ENCODE measurements around the gene EFCAB12.
"Not testable (repeated sequence)": the region's sequence is repeated elsewhere in the genome, so short reads cannot be mapped to it uniquely, and the experiment has no call there.

EFCAB12 gene

GRCh38 chr3:129392106-129392887 is 36.1 kb downstream of the EFCAB12 start:
- not testable (repeated sequence) for DNase-seq (ENCODE audit: low spot score)

GRCh38 chr3:129391583-129391982 is 36.9 kb downstream of the EFCAB12 start:
- not testable (repeated sequence) for DNase-seq (ENCODE audit: low spot score)

GRCh38 chr3:129389572-129389937 is 38.9 kb downstream of the EFCAB12 start:
- no peak for DNase-seq (ENCODE audit: low spot score)

- DNase-seq (ENCODE audit: low spot score), result not testable (repeated sequence)
Measured at GRCh38 chr3:129388791-129389571, 39.5 kb downstream of the EFCAB12 start.

- no peak for DNase-seq (ENCODE audit: low spot score)
Measured at GRCh38 chr3:129387487-129387886, 40.9 kb downstream of the EFCAB12 start.

GRCh38 chr3:129386984-129387383 is 41.5 kb downstream of the EFCAB12 start:
- no peak for DNase-seq (ENCODE audit: low spot score)

- DNase-seq (ENCODE audit: low spot score), result not testable (repeated sequence)
Measured at GRCh38 chr3:129385507-129385906, 42.9 kb downstream of the EFCAB12 start.

- no peak for DNase-seq (ENCODE audit: low spot score)
Measured at GRCh38 chr3:129384594-129385323, 43.7 kb downstream of the EFCAB12 start.

- DNase-seq (ENCODE audit: low spot score), result not testable (repeated sequence)
Measured at GRCh38 chr3:129384103-129384502, 44.3 kb downstream of the EFCAB12 start.

GRCh38 chr3:129383292-129383860 is 45.1 kb downstream of the EFCAB12 start:
- peak; percentile 88 for DNase-seq (ENCODE audit: low spot score)

GRCh38 chr3:129382366-129382765 is 46.1 kb downstream of the EFCAB12 start:
- DNase-seq (ENCODE audit: low spot score), result no peak

GRCh38 chr3:129379582-129380358 is 48.7 kb downstream of the EFCAB12 start:
- DNase-seq (ENCODE audit: low spot score), result no peak

- no peak for DNase-seq (ENCODE audit: low spot score)
Measured at GRCh38 chr3:129378949-129379348, 49.5 kb downstream of the EFCAB12 start.

- no peak for DNase-seq (ENCODE audit: low spot score)
Measured at GRCh38 chr3:129377615-129378014, 50.8 kb downstream of the EFCAB12 start.

GRCh38 chr3:129375099-129375498 is 53.3 kb downstream of the EFCAB12 start:
- no peak for DNase-seq (ENCODE audit: low spot score)

- DNase-seq (ENCODE audit: low spot score), result no peak
Measured at GRCh38 chr3:129371041-129371826, 57.2 kb downstream of the EFCAB12 start.

- DNase-seq (ENCODE audit: low spot score), result no peak
Measured at GRCh38 chr3:129370248-129370964, 58.0 kb downstream of the EFCAB12 start.

- DNase-seq (ENCODE audit: low spot score), result no peak
Measured at GRCh38 chr3:129369711-129370110, 58.7 kb downstream of the EFCAB12 start.

- DNase-seq (ENCODE audit: low spot score), result no peak
Measured at GRCh38 chr3:129367821-129368220, 60.6 kb downstream of the EFCAB12 start.

- DNase-seq (ENCODE audit: low spot score), result no peak
Measured at GRCh38 chr3:129366312-129366831, 62.1 kb downstream of the EFCAB12 start.

Measured in iPS-NIHi11 (cell line).